ENCODE measurements around the gene OR5K3.

The OR5K3 gene

GRCh38 chr3:98434412-98434811 lies 43.9 kb downstream of the OR5K3 start:
- DNase-seq: no peak

GRCh38 chr3:98440283-98440682 lies 49.8 kb downstream of the OR5K3 start:
- DNase-seq: no peak

All from DMS 273 treated with DMSO at 0.1 percent for 48 hours (cell line).